PC-3 (cell line): ENCODE measurements around the gene GPR75. TPM values are rescaled to one million over a fixed set of nuclear protein-coding genes. Genes with fewer than 3 reads are reported as not detected.
"Not testable (repeated sequence)": the region's sequence is repeated elsewhere in the genome, so short reads cannot be mapped to it uniquely, and the experiment has no call there.

Experiments used
- ATAC-seq: fragments of 200-7000 bp; cut with Tn5 transposase; 2 replicates; pipeline ENCODE4 v1.9.1; 2020; ENCODE audit warnings: mild to moderate bottlenecking, moderate library complexity
- BruUV-seq: library from RNA; stranded (reverse); fragments of 400-500 nt; replicated peaks from 2 replicates; lab custom pipeline; 2021; lab: Mats Ljungman, UMichigan
- CTCF ChIA-PET: fragments of 300-600 bp; sonication (Branson Sonifier 250); formaldehyde crosslinking; loops from one replicate; lab custom pipeline; 2022; ENCODE audit warnings: antibody characterized with exemption; lab: Charles Lee
- POLR2A ChIA-PET: fragments of 300-600 bp; sonication (Branson Sonifier 250); formaldehyde crosslinking; loops from one replicate; lab custom pipeline; 2022; ENCODE audit warnings: antibody characterized with exemption; ENCODE audit not compliant: unreplicated experiment; lab: Charles Lee
- DNase-seq: peaks from one replicate; pipeline ENCODE4 v3.0.0-alpha.2; 2015
- H2AFZ ChIP-seq: fragments of 300-600 bp; sonication (generic); 2 replicates; pipeline ENCODE4 v1.6.0; 2016; ENCODE audit warnings: antibody characterized with exemption, low read length
- H3F3A ChIP-seq: fragments of 300-600 bp; sonication (generic); one replicate; pipeline ENCODE4 v1.6.0; 2017; ENCODE audit warnings: antibody characterized with exemption, low read length, control low read depth, mild to moderate bottlenecking; ENCODE audit not compliant: unreplicated experiment
- H3K27ac ChIP-seq: fragments of 300-600 bp; sonication (generic); 2 replicates; pipeline ENCODE4 v1.5.1; 2016; ENCODE audit warnings: mild to moderate bottlenecking, low read length
- H3K27me3 ChIP-seq: fragments of 300-600 bp; sonication (generic); 2 replicates; pipeline ENCODE4 v1.6.1; 2016; ENCODE audit warnings: low read length, mixed read lengths
- H3K36me3 ChIP-seq: fragments of 300-600 bp; sonication (generic); 2 replicates; pipeline ENCODE4 v1.6.1; 2016; ENCODE audit warnings: low read depth, mixed run types, low read length, mixed read lengths
- H3K4me1 ChIP-seq: fragments of 300-600 bp; sonication (generic); 2 replicates; pipeline ENCODE4 v1.5.1; 2016; ENCODE audit warnings: low read length; ENCODE audit not compliant: insufficient read depth
- H3K4me2 ChIP-seq: fragments of 300-600 bp; sonication (generic); 2 replicates; pipeline ENCODE4 v1.6.0; 2016; ENCODE audit warnings: low read length
- H3K4me3 ChIP-seq: fragments of 300-600 bp; sonication (generic); 2 replicates; pipeline ENCODE4 v1.5.1; 2016; ENCODE audit warnings: mild to moderate bottlenecking, low read length, mixed read lengths
- H3K79me2 ChIP-seq: fragments of 300-600 bp; sonication (generic); 2 replicates; pipeline ENCODE4 v1.6.1; 2017; ENCODE audit warnings: low read length, mixed read lengths
- H3K9ac ChIP-seq: fragments of 300-600 bp; sonication (generic); 2 replicates; pipeline ENCODE4 v1.6.0; 2016; ENCODE audit warnings: mild to moderate bottlenecking, low read length
- H3K9me2 ChIP-seq: fragments of 300-600 bp; sonication (generic); replicated peaks from 2 replicates; pipeline ENCODE4 v1.6.1; 2016; ENCODE audit warnings: mixed run types, low read length, mixed read lengths
- H3K9me3 ChIP-seq: fragments of 300-600 bp; sonication (generic); 2 replicates; pipeline ENCODE4 v1.6.1; 2016; ENCODE audit warnings: low read length, mixed read lengths
- H4K20me1 ChIP-seq: fragments of 300-600 bp; sonication (generic); 2 replicates; pipeline ENCODE4 v1.6.1; 2016; ENCODE audit warnings: low read length, mixed read lengths
- CTCF ChIP-seq: fragments of 300-600 bp; sonication (generic); conservative IDR thresholded peaks from 2 replicates; pipeline ENCODE4 v1.5.1; 2017; ENCODE audit warnings: antibody characterized with exemption, low read depth, mild to moderate bottlenecking, low read length
- EZH2 ChIP-seq: fragments of 300-600 bp; sonication (generic); IDR thresholded peaks from one replicate; pipeline ENCODE4 v1.6.1; 2017; ENCODE audit warnings: antibody characterized with exemption, mild to moderate bottlenecking, low read length; ENCODE audit not compliant: unreplicated experiment
- EZH2phosphoT487 ChIP-seq: fragments of 300-600 bp; sonication (generic); IDR thresholded peaks from 2 replicates; pipeline ENCODE4 v1.6.1; 2018; ENCODE audit warnings: mild to moderate bottlenecking, antibody characterized with exemption, low read length, borderline replicate concordance
- intact Hi-C: fragments of 100-400 bp; cut with micrococcal nuclease; formaldehyde crosslinking; loops from 2 replicates; pipeline ENCODE4 v1.9.0; 2023
- total RNA-seq: library from RNA; depleted of rRNA; stranded (reverse); fragments of >200 nt; gene quantifications from 2 replicates; pipeline ENCODE4 v1.2.3, GENCODE V29; 2014

The GPR75 gene
- total RNA-seq, 1 experiment from 2014 or later, result 1.5 TPM

- Histone ChIP-seq H3K4me2 (no peak overlapping the region), H3K4me1 (no peaks in the 10 kb centered on the region), H3K4me3 (no peak overlapping the region), H2AFZ (no peak overlapping the region), H3K9me3 (no peaks in the 10 kb centered on the region), H4K20me1 (no peaks in the 10 kb centered on the region), H3K9ac (no peak overlapping the region), H3K79me2 (no peaks in the 10 kb centered on the region), H3K27ac (no peak overlapping the region), H3K27me3 (no peaks in the 10 kb centered on the region), H3K36me3 (no peaks in the 10 kb centered on the region), H3F3A (no peaks in the 10 kb centered on the region), H3K9me2 (no peaks in the 10 kb centered on the region)
- POLR2A ChIA-PET, result no interaction called here
- no TSS peak for BruUV-seq
- intact Hi-C loops, result no loop called here
- TF ChIP-seq EZH2 (no peak), EZH2phosphoT487 (no peak), CTCF (no peak)
- DNase-seq (no peak), ATAC-seq (no peak)
- CTCF ChIA-PET, result no interaction called here
These were observed 33.7 kb downstream of the GPR75 start for GRCh38 chr2:53826030-53826410.

DNA sequence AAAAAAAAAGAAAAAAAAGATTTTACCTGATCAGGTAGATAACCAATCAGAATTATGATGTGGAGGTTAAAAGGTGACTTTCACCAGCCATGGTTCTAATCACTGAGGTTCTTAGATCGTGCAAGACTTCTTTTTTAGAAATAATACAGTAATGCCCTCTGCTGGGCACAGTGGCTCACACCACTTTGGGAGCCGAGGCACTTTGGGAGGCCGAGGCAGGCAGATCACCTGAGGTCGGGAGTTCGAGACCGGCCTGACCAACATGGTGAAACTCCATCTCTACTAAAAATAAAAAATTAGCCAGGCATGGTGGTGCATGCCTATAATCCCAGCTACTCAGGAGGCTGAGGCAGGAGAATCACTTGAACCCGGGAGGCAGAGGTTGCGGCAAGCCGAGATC, 36.1 kb downstream of the GPR75 start:
- H3K79me2 ChIP-seq, H3K4me3 ChIP-seq, H3K27ac ChIP-seq, ATAC-seq, POLR2A ChIA-PET, H3K9me3 ChIP-seq, CTCF ChIA-PET, H3K4me2 ChIP-seq, H3K9ac ChIP-seq, H3K36me3 ChIP-seq, H3F3A ChIP-seq, intact Hi-C loops, H3K27me3 ChIP-seq, H3K9me2 ChIP-seq, BruUV-seq, H2AFZ ChIP-seq, H4K20me1 ChIP-seq, H3K4me1 ChIP-seq: not testable (repeated sequence)
- DNase-seq, result peak; percentile 28
- peak; percentile 40 for TF ChIP-seq CTCF

- H3K27ac ChIP-seq, result no peak overlapping the region
- no peak overlapping the region for H3K9ac ChIP-seq
- intact Hi-C loops, result no loop called here
- no peaks in the 10 kb centered on the region for H4K20me1 ChIP-seq
- no peaks in the 10 kb centered on the region for H3K27me3 ChIP-seq
- H2AFZ ChIP-seq, result no peak overlapping the region
- no peaks in the 10 kb centered on the region for H3K4me1 ChIP-seq
- no peaks in the 10 kb centered on the region for H3K9me3 ChIP-seq
- ChIA-PET CTCF (no interaction called here), POLR2A (no interaction called here)
- H3K79me2 ChIP-seq, result no peaks in the 10 kb centered on the region
- no peak for TF ChIP-seq CTCF
- no peak for TF ChIP-seq EZH2phosphoT487
- no peak for TF ChIP-seq EZH2
- no TSS peak for BruUV-seq
- no peak overlapping the region for H3K4me3 ChIP-seq
- H3K9me2 ChIP-seq, result no peaks in the 10 kb centered on the region
- DNase-seq, result no peak
- H3K4me2 ChIP-seq, result no peak overlapping the region
- no peaks in the 10 kb centered on the region for H3F3A ChIP-seq
- no peak for ATAC-seq
- peaks cover 10% of the 10 kb centered on the region for H3K36me3 ChIP-seq
These were observed 38.0 kb downstream of the GPR75 start for GRCh38 chr2:53821810-53822209.
